ENCODE data around the gene KIAA0930. TPM values are rescaled to one million over a fixed set of nuclear protein-coding genes. Genes with fewer than 3 reads are reported as not detected.
A peak's percentile ranks its signal among the peaks of the same experiment; 100 is the strongest.
"Not testable (repeated sequence)": the region's sequence is repeated elsewhere in the genome, so short reads cannot be mapped to it uniquely, and the experiment has no call there.

The KIAA0930 gene
- total RNA-seq, 2 donors from 2014 or later: 54.1 to 55.2 TPM

DNA sequence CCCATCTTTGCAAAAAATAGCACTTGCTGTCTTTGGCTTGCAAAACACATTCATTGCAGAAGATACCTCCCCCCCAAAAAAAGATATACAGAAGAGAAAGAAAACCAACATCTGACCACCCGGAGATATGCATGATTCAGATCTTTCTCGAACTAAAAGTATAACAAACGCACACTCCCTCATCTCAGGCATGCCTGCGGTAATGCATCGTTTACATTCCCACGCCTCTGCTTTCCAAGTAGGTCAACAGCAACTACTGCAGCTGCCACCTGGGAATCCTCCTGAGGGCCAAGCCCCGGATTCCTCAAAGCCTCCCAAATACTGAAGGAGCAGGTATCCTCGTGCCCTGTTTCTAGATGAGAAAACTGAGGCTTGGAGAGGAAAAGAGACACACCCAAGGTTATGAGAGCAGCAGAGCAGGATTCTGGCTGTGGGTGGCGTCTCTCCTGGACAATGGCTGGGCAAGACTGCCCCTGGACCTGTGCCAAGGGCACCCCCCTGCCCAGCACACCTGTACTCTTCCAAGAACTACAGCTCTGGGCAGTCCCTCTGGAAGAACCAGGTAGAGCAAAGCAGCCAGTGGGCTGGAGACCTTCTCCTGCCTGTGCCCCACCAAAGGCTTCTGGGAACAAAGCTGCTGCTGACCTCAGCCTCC lies 38.9 kb downstream of the KIAA0930 start:
- no peaks in the 10 kb centered on the region for H3K36me3 Mint-ChIP-seq
- H3K9me3 Mint-ChIP-seq: no peaks in the 10 kb centered on the region
- no peak for ATAC-seq
- peaks cover 0 to 5% of the 10 kb centered on the region in 2 donors for H3K4me1 Mint-ChIP-seq (ENCODE audit: low read depth in 2 of 2)
- no peak overlapping the region for H3K27ac Mint-ChIP-seq
- no peaks in the 10 kb centered on the region for H3K27me3 Mint-ChIP-seq
- no peak for DNase-seq (ENCODE audit: low spot score)
- H3K4me3 Mint-ChIP-seq: no peak overlapping the region

DNA sequence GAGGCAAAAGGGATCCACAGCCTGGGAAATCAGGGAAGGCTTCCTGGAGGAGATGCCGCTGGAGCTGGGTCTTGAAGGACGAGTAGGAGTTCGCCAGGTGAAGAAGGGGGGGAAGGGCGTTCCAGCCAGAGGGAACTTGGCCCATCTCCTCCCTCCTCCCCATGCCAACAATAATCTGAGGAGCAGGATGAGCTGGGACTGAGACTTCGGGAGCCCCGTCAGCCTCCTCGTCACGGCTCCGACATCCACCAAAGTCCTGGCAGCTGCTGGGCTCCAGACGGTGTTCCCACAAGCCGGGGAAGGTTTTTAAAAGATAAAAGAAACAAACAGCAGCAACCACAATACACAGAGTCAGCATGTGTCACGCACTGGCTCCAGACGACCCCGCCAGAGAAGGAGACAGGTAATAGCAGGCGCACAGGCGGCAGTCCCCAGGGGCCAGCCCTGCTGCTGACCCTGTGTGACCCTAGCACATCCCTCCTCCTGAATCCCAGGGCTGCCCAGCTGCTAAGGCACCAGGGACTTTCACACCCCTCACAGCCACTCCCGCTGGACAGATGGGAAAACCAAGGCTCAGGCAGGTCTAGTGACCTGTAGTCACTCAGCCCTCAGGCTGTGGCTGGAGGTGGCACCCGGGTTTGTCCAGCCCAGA lies 39.7 kb downstream of the KIAA0930 start:
- Mint-ChIP-seq H3K4me3 (no peak overlapping the region), H3K27ac (peak overlapping the region in 1 of 2 donors; percentile 43), H3K36me3 (no peaks in the 10 kb centered on the region), H3K27me3 (no peaks in the 10 kb centered on the region), H3K4me1 (ENCODE audit: low read depth in 2 of 2) (peaks cover 0 to 5% of the 10 kb centered on the region in 2 donors), H3K9me3 (no peaks in the 10 kb centered on the region)
- ATAC-seq: no peak
- DNase-seq (ENCODE audit: low spot score): no peak

DNA sequence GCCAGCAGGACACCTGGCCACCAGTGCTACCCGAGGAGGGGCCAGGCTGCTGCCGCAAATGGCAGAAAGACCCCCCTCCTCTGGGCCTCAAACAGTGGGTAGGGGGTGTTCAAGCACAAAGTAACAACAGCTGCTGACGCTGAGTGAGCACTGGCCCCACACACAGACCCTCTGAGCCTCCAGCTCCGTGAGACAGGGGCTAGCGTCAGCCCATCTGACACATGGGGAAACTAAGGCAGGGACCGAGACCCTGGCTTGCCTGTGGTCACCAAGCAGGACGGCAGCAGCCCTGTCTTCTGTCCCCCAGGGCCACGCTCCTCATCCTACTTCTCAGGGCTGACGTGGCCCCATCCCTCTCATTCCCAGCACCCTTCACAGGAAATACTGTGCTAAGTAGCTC lies 40.5 kb downstream of the KIAA0930 start:
- Mint-ChIP-seq H3K4me3 (no peak overlapping the region), H3K4me1 (ENCODE audit: low read depth in 2 of 2) (peaks cover 0 to 2% of the 10 kb centered on the region in 2 donors), H3K27me3 (no peaks in the 10 kb centered on the region), H3K36me3 (no peaks in the 10 kb centered on the region), H3K27ac (peak overlapping the region in 1 of 2 donors; percentile 43), H3K9me3 (no peaks in the 10 kb centered on the region)
- DNase-seq (ENCODE audit: low spot score) (no peak), ATAC-seq (no peak)

DNA sequence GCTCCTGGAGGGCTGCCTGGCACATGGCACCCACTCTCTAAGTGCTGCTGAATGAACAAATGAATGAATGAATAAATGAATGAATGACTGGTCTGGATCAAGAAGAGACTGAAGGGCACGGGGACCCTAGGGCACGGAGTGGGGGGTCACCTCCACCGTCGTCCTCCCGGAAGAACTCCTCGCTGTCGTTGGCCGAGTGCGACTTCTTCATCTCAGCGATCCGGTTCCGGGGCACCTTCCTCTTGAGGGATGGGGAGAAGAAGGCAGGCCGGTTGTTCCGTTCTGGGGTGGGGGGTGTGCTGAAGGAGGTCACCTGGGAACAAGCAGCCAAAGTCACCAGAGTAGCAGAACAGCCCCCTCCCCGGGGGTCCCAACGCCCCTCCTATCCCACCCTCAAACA lies 41.0 kb downstream of the KIAA0930 start:
- ATAC-seq (no peak), DNase-seq (ENCODE audit: low spot score) (no peak)
- peaks cover 0 to 2% of the 10 kb centered on the region in 2 donors for H3K4me1 Mint-ChIP-seq (ENCODE audit: low read depth in 2 of 2)
- H3K27me3 Mint-ChIP-seq: no peaks in the 10 kb centered on the region
- no peaks in the 10 kb centered on the region for H3K9me3 Mint-ChIP-seq
- H3K4me3 Mint-ChIP-seq: no peak overlapping the region
- H3K27ac Mint-ChIP-seq: no peak overlapping the region
- no peaks in the 10 kb centered on the region for H3K36me3 Mint-ChIP-seq

DNA sequence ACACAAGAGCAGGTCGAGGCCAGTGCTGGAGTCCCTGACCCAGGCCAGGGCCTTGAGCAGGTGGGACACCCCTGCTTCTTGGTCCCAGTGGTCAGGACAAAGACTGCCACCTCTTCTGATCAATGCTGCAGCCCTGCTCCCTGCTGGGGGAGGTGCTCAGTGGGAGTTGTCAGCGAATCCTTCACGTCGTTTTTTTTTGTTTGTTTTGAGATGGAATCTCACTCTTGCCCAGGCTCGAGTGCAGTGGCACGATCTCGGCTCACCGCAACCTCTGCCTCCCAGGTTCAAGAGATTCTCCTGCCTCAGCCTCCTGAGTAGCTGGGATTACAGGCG lies 42.3 kb downstream of the KIAA0930 start:
- no peaks in the 10 kb centered on the region for H3K36me3 Mint-ChIP-seq
- DNase-seq (ENCODE audit: low spot score): no peak
- no peak overlapping the region for H3K27ac Mint-ChIP-seq
- no peak for ATAC-seq
- H3K4me1 Mint-ChIP-seq (ENCODE audit: low read depth in 2 of 2): peaks cover 0 to 2% of the 10 kb centered on the region in 2 donors
- H3K9me3 Mint-ChIP-seq: no peaks in the 10 kb centered on the region
- no peak overlapping the region for H3K4me3 Mint-ChIP-seq
- no peaks in the 10 kb centered on the region for H3K27me3 Mint-ChIP-seq

DNA sequence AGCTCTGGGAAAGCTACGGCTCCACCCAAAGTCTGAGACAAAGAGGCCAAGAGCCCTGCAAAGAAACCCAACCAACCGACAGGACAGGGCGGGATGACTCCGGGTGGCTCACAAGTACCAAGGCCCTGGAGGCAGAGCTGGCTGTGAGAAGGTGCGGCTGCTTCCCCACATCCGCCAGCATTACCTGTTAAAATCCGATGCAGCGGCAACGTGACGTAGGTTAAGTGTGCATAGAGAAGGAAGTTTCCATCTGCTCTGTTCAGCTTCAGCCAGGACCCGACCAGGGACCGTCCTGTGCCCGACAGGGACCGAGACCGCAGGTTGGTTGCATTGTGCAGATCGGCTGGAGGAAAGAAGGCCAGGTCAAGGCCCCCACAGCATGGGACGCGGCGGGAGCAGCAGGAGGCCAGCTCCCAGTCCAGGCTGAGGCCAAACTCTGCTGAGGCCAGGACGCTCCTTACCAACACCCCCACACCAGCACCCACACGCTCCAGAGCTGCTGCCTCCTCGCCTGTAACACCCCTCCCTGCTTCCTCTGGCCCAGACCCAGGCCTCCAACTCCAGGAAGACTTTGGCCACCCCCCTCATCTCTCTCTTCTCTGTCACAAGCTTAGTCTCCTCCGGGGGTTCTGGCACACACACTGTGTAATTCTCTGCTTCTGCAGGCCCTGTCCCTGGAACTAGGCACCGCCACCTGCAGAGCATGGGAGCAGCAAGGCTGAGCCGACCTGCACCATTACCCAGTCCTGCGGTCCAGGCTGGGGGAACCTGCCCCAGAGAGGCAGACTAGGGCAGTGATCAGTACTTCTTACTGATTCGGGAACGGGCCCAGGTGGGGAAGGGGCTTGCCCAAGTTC lies 42.9 kb downstream of the KIAA0930 start:
- DNase-seq (ENCODE audit: low spot score) (no peak), ATAC-seq (peak in 1 of 2 donors; percentile 21)
- no peaks in the 10 kb centered on the region for H3K27me3 Mint-ChIP-seq
- no peak overlapping the region for H3K4me3 Mint-ChIP-seq
- no peak overlapping the region for H3K27ac Mint-ChIP-seq
- H3K36me3 Mint-ChIP-seq: no peaks in the 10 kb centered on the region
- no peaks in the 10 kb centered on the region for H3K9me3 Mint-ChIP-seq
- H3K4me1 Mint-ChIP-seq (ENCODE audit: low read depth in 2 of 2): peaks cover 0 to 2% of the 10 kb centered on the region in 2 donors

DNA sequence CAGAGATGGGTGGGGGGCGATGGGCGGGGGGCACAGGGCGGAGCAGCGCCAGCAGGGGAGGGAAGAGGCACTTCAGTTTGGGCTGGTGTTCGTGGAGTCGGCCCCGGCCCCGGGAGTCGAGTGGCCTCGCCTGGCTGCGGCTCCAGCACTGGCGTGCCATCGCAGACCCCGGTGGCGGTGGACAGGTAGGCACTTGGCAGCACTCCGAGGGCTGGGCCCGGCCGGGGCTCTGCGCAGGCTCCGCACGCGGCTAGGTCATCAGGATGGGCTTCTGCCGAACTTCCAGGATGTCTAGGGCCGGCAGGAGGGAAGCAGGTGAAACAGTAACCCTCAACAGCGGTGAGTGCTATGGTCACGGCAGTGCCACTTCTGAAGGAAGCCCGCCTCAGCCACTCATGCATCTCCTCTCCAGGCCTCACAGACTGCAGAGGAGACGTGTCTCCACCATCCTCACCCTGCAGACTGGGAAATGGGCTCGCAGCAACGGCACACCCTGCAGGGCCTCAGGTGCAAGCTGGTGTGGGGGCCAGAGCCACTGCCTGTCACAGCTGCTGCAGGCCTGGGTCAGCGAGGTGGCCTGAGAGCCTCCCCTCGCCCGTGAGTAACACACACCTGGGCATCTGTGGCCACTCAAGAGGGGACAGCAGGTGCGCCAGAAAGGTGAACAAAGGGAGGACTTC lies 43.6 kb downstream of the KIAA0930 start:
- H3K27me3 Mint-ChIP-seq: no peaks in the 10 kb centered on the region
- H3K4me3 Mint-ChIP-seq: no peak overlapping the region
- H3K27ac Mint-ChIP-seq: no peak overlapping the region
- H3K4me1 Mint-ChIP-seq (ENCODE audit: low read depth in 2 of 2): peaks cover 0 to 2% of the 10 kb centered on the region in 2 donors
- ATAC-seq (no peak), DNase-seq (ENCODE audit: low spot score) (no peak)
- no peaks in the 10 kb centered on the region for H3K36me3 Mint-ChIP-seq
- no peaks in the 10 kb centered on the region for H3K9me3 Mint-ChIP-seq

DNA sequence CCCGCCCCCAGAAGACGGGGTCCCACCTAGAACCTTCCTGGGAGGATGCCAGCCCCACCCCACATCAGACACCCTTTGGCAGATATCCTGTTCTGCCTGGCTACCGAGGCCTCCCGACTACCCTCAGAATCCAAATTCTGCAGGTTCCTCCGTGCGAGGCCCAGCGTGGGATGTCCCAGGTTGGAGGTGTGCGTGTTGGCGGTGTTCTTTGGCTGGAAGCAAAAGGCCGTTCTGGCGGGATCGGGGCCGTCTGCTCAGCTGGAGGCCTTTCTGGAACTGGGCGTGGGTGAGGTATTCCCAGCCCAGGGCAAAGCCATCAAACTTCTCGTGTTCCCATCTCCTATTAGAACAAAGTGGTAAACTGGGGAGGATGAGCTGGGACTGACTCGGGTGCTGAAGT lies 44.4 kb downstream of the KIAA0930 start:
- no peaks in the 10 kb centered on the region for H3K9me3 Mint-ChIP-seq
- H3K4me3 Mint-ChIP-seq: no peak overlapping the region
- no peak overlapping the region for H3K27ac Mint-ChIP-seq
- DNase-seq (ENCODE audit: low spot score) (no peak), ATAC-seq (no peak)
- no peaks in the 10 kb centered on the region for H3K36me3 Mint-ChIP-seq
- peaks cover 0 to 2% of the 10 kb centered on the region in 2 donors for H3K4me1 Mint-ChIP-seq (ENCODE audit: low read depth in 2 of 2)
- no peaks in the 10 kb centered on the region for H3K27me3 Mint-ChIP-seq

DNA sequence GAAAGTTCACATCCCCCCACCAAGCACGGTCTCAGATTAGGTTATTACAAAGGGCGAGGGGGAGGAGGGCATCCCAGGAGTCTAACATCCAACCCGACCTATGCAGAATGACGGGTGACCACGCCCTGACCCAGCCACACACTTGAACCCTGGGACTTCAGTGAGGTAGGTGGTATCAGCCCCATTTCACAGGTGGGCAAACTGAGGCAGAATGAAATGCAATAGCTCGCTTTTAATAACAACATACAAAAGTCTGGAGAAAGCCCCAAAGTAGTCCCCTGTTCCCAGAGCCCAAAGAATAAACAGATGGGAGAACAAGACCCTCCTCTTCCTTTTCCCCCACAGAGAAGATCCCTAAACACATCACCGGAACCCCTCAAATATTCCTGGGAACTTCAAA lies 45.1 kb downstream of the KIAA0930 start:
- ATAC-seq: no peak
- Mint-ChIP-seq H3K36me3 (no peaks in the 10 kb centered on the region), H3K27ac (no peak overlapping the region), H3K27me3 (no peaks in the 10 kb centered on the region), H3K4me3 (no peak overlapping the region), H3K9me3 (no peaks in the 10 kb centered on the region), H3K4me1 (ENCODE audit: low read depth in 2 of 2) (peaks cover 0 to 2% of the 10 kb centered on the region in 2 donors)
- DNase-seq (ENCODE audit: low spot score): no peak

DNA sequence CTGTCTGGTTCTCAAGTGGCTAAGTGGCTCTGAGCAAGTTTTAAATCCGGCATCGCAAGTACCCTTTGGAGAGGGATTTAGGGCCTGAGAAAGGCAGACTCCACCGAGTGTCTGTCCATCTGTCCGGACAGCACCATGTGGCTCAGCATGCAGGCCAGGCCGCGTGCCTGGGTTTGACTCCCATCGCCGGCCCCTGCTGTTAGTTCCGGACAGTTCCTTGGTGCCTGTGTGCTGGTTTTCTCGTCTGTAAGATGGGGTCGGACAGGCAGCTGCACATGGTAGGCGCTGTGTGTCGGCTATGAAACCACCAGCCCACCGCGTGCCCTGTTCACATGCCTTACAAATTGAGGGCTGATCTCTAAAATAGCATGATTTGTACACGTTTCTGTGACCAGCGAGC lies 46.0 kb downstream of the KIAA0930 start:
- no peak overlapping the region for H3K27ac Mint-ChIP-seq
- no peak overlapping the region for H3K4me3 Mint-ChIP-seq
- DNase-seq (ENCODE audit: low spot score) (no peak), ATAC-seq (no peak)
- no peaks in the 10 kb centered on the region for H3K36me3 Mint-ChIP-seq
- H3K27me3 Mint-ChIP-seq: no peaks in the 10 kb centered on the region
- no peaks in the 10 kb centered on the region for H3K9me3 Mint-ChIP-seq
- H3K4me1 Mint-ChIP-seq (ENCODE audit: low read depth in 2 of 2): no peaks in the 10 kb centered on the region

DNA sequence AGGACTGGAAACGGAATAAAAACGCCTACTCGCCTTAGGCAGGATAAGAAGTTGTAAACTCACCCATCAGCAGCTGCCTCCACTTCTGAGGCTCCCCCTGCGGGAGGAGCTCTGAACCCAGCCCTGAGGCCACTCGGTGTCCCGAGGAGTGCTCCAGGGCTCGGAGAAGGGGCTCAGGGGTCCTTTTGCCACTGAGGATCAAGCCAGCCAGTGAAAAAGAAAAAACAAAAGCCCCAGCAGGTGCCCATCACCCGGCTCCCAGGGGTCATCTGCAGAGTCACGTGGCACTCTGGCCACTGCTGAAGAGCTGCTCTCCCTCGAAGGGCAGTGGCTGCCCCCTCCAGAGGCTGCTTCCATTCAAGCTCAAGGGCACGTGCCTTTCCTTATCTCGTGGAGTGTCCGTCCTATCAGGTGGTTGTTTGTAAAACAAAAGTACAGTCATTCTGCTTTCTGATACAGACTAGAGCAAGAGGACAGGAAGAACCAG lies 48.0 kb downstream of the KIAA0930 start:
- H3K9me3 Mint-ChIP-seq: no peaks in the 10 kb centered on the region
- no peak overlapping the region for H3K4me3 Mint-ChIP-seq
- H3K27ac Mint-ChIP-seq: no peak overlapping the region
- ATAC-seq (no peak), DNase-seq (ENCODE audit: low spot score) (no peak)
- no peaks in the 10 kb centered on the region for H3K4me1 Mint-ChIP-seq (ENCODE audit: low read depth in 2 of 2)
- H3K27me3 Mint-ChIP-seq: no peaks in the 10 kb centered on the region
- H3K36me3 Mint-ChIP-seq: no peaks in the 10 kb centered on the region

DNA sequence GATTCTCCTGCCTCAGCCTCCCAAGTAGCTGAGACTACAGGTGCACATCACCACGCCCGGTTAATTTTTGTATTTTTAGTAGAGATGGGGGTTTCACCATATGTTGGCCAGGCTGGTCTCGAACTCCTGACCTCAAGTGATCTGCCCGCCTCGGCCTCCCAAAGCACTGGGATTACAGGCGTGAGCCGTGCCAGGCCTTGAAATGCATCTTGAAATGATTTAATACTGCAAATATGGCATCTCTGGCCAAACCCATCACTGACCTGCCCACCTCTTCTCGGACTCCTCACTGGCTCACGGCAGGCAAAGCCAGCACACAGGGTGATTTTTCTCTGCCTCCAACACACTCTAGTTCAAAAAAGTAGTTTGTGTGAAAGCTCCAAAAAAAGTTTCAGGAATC lies 48.9 kb downstream of the KIAA0930 start:
- H3K9me3 Mint-ChIP-seq; ATAC-seq; H3K27me3 Mint-ChIP-seq; H3K36me3 Mint-ChIP-seq; H3K4me1 Mint-ChIP-seq (ENCODE audit: low read depth in 2 of 2); H3K4me3 Mint-ChIP-seq; DNase-seq (ENCODE audit: low spot score): not testable (repeated sequence)
- peak overlapping the region in 1 of 2 donors; percentile 59 for H3K27ac Mint-ChIP-seq

DNA sequence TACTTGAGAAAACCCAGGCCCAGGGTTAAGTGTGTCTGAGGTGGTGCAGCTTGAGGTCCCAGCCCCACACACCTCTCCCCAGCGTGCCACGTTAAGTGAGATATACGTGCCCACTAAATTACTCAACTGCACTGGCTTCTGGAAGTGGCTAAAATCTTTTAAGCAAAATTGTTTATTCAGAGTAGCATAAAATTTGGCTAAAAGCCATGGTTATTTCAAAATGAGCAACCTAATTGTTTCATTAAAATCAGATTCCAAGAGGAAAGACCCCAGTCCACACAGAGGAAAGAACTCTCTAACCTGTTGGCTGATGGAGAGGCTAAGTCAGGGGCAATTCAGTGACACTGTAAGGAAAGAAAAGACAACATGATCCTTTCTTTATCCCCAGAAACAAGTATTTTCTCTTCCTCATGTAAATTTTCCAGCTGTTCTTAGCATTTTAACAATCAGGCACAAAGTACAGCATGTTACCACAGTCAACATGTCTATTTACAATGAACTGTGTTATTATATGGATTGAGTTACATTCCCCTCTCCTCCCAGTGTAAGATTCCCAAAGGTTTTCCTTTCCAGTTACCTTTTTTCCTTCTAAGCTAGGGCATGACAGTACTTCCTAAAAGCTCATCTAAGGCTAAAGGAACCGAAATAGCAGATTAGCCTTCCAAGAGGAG lies 50.4 kb downstream of the KIAA0930 start:
- Mint-ChIP-seq H3K27me3 (no peaks in the 10 kb centered on the region), H3K4me1 (ENCODE audit: low read depth in 2 of 2) (peaks cover 5 to 6% of the 10 kb centered on the region in 2 donors), H3K4me3 (no peak overlapping the region), H3K9me3 (no peaks in the 10 kb centered on the region), H3K27ac (no peak overlapping the region), H3K36me3 (peaks cover 12% of the 10 kb centered on the region)
- DNase-seq (ENCODE audit: low spot score) (no peak), ATAC-seq (no peak)

Measured in natural killer cell treated with Interleukin-12 subunit alpha and Interleukin-12 subunit beta and Interleukin-15 and Interleukin-18, amount 100 ng/mL, for 72 hours (primary cell).